ENCODE results near the gene BCR.

Gene BCR

DNA sequence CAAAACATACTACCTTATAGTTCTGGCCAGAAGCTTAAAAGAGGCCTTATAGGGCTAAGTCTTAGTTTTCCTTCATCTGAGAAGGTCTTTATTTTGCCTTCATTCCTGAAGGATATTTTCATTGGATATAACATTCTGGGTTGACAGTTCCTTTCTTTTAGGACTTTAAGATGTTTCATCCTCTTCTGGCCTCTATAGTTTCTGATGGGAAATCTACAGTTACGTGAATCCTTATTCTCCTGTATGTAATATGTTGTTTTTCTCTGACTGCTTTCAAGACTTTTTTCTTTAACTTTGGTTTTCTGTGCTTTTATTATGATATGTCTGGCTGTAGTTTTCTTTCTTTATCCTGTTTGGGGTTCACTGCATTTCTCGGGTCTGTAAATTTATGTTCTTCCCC lies 48.2 kb downstream of the BCR start:
- TF ChIP-seq, protein P1, sequence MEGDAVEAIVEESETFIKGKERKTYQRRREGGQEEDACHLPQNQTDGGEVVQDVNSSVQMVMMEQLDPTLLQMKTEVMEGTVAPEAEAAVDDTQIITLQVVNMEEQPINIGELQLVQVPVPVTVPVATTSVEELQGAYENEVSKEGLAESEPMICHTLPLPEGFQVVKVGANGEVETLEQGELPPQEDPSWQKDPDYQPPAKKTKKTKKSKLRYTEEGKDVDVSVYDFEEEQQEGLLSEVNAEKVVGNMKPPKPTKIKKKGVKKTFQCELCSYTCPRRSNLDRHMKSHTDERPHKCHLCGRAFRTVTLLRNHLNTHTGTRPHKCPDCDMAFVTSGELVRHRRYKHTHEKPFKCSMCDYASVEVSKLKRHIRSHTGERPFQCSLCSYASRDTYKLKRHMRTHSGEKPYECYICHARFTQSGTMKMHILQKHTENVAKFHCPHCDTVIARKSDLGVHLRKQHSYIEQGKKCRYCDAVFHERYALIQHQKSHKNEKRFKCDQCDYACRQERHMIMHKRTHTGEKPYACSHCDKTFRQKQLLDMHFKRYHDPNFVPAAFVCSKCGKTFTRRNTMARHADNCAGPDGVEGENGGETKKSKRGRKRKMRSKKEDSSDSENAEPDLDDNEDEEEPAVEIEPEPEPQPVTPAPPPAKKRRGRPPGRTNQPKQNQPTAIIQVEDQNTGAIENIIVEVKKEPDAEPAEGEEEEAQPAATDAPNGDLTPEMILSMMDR (IDR thresholded peaks at IDR 0.05; ENCODE audit: low read depth, low read length) = no peak
- in situ Hi-C loops (cut with HindIII; ENCODE audit: low sequenced_read_pairs) = no loop called here
- H3K4me3 ChIP-seq (ENCODE audit: low read depth, low read length) = no peak overlapping the region
- DNase-seq (ENCODE audit: low read depth, low spot score) = no peak

DNA sequence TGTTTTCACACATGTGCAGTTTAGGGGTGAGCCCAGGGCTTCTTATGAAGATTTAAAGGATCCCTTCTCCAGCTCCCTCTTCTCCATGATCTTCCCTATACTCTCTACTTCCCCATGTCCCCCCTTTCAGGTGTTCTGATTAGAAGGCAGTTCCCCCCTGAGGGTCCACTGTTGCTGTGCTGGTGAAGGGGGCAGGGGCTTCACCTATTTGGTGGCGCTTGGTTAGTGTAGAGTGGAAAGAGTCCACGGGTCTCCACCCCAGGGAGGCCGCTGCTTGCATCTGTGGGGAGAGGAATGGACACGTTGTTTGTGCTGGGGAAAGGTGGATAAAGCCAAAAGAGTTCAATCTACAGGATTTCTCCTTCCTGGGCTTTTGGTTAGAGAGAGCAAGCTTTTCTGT lies 49.3 kb downstream of the BCR start:
- TF ChIP-seq, protein P1 (IDR thresholded peaks at IDR 0.05; ENCODE audit: low read depth, low read length) = no peak
- H3K4me3 ChIP-seq (ENCODE audit: low read depth, low read length) = no peak overlapping the region
- in situ Hi-C loops (cut with HindIII; ENCODE audit: low sequenced_read_pairs) = no loop called here
- no peak for DNase-seq (ENCODE audit: low read depth, low spot score)

DNA sequence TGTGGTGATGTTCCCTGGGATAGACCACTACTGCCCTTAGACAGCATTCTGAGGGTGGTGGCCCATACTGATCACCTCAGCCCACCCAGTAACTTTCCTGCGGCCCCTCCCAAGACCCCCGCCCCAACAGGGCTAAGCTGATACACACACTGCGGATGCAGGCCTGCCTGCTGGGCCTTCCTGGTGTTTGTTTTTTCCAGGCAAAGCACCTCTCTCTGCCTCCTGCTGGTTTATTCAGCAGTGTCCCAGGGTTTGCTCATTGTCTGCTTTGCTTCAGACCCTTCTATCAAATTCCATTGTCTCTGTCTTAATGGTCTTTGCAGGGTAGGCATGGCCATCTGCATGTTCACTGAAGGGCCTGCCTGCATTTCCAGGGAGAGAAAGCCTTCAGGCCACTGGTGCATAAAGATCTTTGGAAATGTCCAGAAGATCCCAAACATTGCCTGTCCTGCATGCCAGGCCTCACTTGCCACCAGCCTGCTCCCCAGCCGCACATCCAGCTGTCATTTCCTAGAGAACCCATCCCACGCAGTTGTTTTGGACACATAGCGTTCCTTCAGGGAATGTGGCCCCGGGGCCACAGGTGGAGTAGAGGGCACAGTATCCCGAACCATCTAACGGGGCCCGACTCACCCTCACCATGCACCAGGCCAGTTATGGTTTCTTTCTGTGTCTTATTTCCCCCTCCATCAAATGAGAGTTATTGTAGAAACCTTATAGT lies 50.2 kb downstream of the BCR start:
- DNase-seq (ENCODE audit: low read depth, low spot score) = no peak
- in situ Hi-C loops (cut with HindIII; ENCODE audit: low sequenced_read_pairs) = no loop called here
- TF ChIP-seq, protein P1 (IDR thresholded peaks at IDR 0.05; ENCODE audit: low read depth, low read length) = no peak
- H3K4me3 ChIP-seq (ENCODE audit: low read depth, low read length) = no peak overlapping the region

- in situ Hi-C loops (cut with HindIII; ENCODE audit: low sequenced_read_pairs) = no loop called here
- TF ChIP-seq, protein P1 (IDR thresholded peaks at IDR 0.05; ENCODE audit: low read depth, low read length) = no peak
- DNase-seq (ENCODE audit: low read depth, low spot score) = no peak
Measured at GRCh38 chr22:23231471-23232093, 51.3 kb downstream of the BCR start.

GRCh38 chr22:23232094-23232905 lies 52.0 kb downstream of the BCR start:
- DNase-seq (ENCODE audit: low read depth, low spot score) = no peak
- TF ChIP-seq, protein P1 (IDR thresholded peaks at IDR 0.05; ENCODE audit: low read depth, low read length) = no peak
- no peak overlapping the region for H3K4me3 ChIP-seq (ENCODE audit: low read depth, low read length)
- in situ Hi-C loops (cut with HindIII; ENCODE audit: low sequenced_read_pairs) = no loop called here

More at GRCh38 chr22:23231471-23232093, 51.3 kb downstream of the BCR start:
- H3K4me3 ChIP-seq (ENCODE audit: low read depth, low read length) = no peak overlapping the region

DNA sequence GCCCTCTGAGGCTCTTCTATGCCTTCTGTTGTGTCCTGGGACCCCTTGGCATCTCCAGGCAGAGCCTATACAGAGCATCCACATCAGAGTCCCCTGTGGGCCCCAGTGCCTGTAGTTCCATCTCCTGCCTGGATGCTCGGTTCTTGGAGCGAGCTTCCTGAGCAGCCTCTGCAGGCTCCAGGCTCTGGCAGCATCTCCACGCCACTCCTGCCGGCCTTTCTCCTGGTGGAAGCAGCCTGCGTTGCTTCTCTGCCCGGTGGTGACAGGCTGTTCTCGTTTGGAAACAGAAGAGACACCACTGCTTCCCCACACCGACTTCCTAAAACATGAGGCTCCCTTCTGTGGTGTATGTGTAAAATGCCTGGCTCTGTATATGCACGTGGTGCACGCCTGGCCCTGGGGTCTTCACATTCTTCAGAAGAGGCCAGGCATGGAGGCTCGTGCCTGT lies 52.8 kb downstream of the BCR start:
- TF ChIP-seq, protein P1 (IDR thresholded peaks at IDR 0.05; ENCODE audit: low read depth, low read length) = no peak
- no peak overlapping the region for H3K4me3 ChIP-seq (ENCODE audit: low read depth, low read length)
- no peak for DNase-seq (ENCODE audit: low read depth, low spot score)
- in situ Hi-C loops (cut with HindIII; ENCODE audit: low sequenced_read_pairs) = no loop called here
